ENCODE measurements around the gene TBC1D10B. TPM values are rescaled to one million over a fixed set of nuclear protein-coding genes. Genes with fewer than 3 reads are reported as not detected.

TBC1D10B gene
- total and polyA plus RNA-seq, 2 donors (not counting 1 experiment from before 2014, with no cell fraction given), result 23.5 to 58.0 TPM

GRCh38 chr16:30398661-30399434, 28.6 kb upstream of the TBC1D10B start:
- peaks cover 30% of the 10 kb centered on the region for H3K79me2 ChIP-seq (ENCODE audit: control insufficient read depth, insufficient read depth, low read length)
- no peaks in the 10 kb centered on the region for H3K27me3 ChIP-seq (replicated peaks in 1 of 4; ENCODE audit: control extremely low read depth in 1 of 4, control insufficient read depth in 3 of 4, insufficient read depth in 4 of 4, low read length in 3 of 4)
- H3K9ac ChIP-seq (ENCODE audit: low read length), result no peak overlapping the region
- no peak overlapping the region for H2AFZ ChIP-seq (ENCODE audit: insufficient read depth, low read depth, low read length, poor library complexity, severe bottlenecking)
- ChIA-PET POLR2A (interaction anchor here (0.6 to 1.4 kb wide), 4 partner anchors 8 to 234 kb away, joined by 4 to 6 read pairs (median 4); partner anchors contain the start of gene ZNF771), CTCF (interaction anchor here (2.2 to 5.0 kb wide), 2 partner anchors 10 to 16 kb away, joined by 5 to 65 read pairs; partner anchors contain the start of genes SEPTIN1 and ZNF771)
- H3K36me3 ChIP-seq (replicated peaks in 1 of 2; ENCODE audit: control extremely low read depth in 1 of 2, control insufficient read depth in 1 of 2, extremely low read depth in 1 of 2, insufficient read depth in 2 of 2, low read length in 1 of 2), result peaks cover 0 to 16% of the 10 kb centered on the region in 2 experiments
- DNase-seq (no peak), ATAC-seq (ENCODE audit: low read depth) (no peak)
- no peak for TF ChIP-seq CTCF (IDR thresholded peaks at IDR 0.05)
- no peak for TF ChIP-seq EZH2 (IDR thresholded peaks at IDR 0.05; ENCODE audit: borderline replicate concordance, insufficient read depth, low read depth, low read length, poor library complexity, severe bottlenecking)
- Mint-ChIP-seq H3K4me3 (peak overlapping the region; percentile 45), H3K27me3 (peaks cover 4% of the 10 kb centered on the region), H3K9me3 (ENCODE audit: insufficient read depth) (no peaks in the 10 kb centered on the region), H3K4me1 (peaks cover 30% of the 10 kb centered on the region), H3K27ac (no peak overlapping the region)
- peaks cover 25% of the 10 kb centered on the region for H4K20me1 ChIP-seq (ENCODE audit: control insufficient read depth, insufficient read depth, low read length, poor library complexity, severe bottlenecking)
- H3K27ac ChIP-seq (ENCODE audit: low read length in 2 of 2), result no peak overlapping the region
- no peak overlapping the region for H3K4me3 ChIP-seq (ENCODE audit: control extremely low read depth in 1 of 5, extremely low read depth in 1 of 5, insufficient read depth in 1 of 5, low read depth in 2 of 5, low read length in 4 of 5)
- no peak overlapping the region for H3K4me2 ChIP-seq (replicated peaks; ENCODE audit: low read depth, low read length, poor library complexity, severe bottlenecking)
- no peaks in the 10 kb centered on the region for H3K9me3 ChIP-seq (ENCODE audit: control extremely low read depth in 1 of 3, control insufficient read depth in 2 of 3, insufficient read depth in 1 of 3, low read length in 2 of 3)
- 85% methylated on average over 23 of the region's 23 CpGs for WGBS (ENCODE audit: insufficient coverage)
- peaks cover 16 to 39% of the 10 kb centered on the region in 2 donors for H3K4me1 ChIP-seq (ENCODE audit: control insufficient read depth in 2 of 2, insufficient read depth in 2 of 2, low read length in 2 of 2)
- intact Hi-C loops (cut with micrococcal nuclease), result loop anchor here (10.0 kb wide), 1 partner anchor 534 kb away; the partner anchor contains the start of gene CDIPT
